Central memory CD8-positive, alpha-beta T cell (primary cell): ENCODE results near the gene ONECUT1.
"Not testable (repeated sequence)": the region's sequence is repeated elsewhere in the genome, so short reads cannot be mapped to it uniquely, and the experiment has no call there.

ENCODE experiments used
- ATAC-seq: fragments of 150-1000 bp; cut with Tn5 transposase; replicated peaks from 2 replicates; pipeline ENCODE4 v1.10.0; 2022; ENCODE audit warnings: mild to moderate bottlenecking, moderate FRiP score, moderate number of reproducible peaks; ENCODE audit not compliant: poor library complexity, severe bottlenecking; ENCODE audit errors: extremely low read depth
- DNase-seq, 2 donors: peaks; one replicate each; pipeline ENCODE4 v3.0.0; 2021; ENCODE audit warnings: low spot score in 2 of 2
- H3K27ac Mint-ChIP-seq: one replicate; pipeline ENCODE4 v1.8.0; 2022; ENCODE audit warnings: low read depth, mild to moderate bottlenecking, moderate library complexity, mixed read lengths
- H3K27me3 Mint-ChIP-seq: one replicate; pipeline ENCODE4 v1.8.0; 2022; ENCODE audit warnings: mixed read lengths
- H3K36me3 Mint-ChIP-seq: one replicate; pipeline ENCODE4 v1.8.0; 2022; ENCODE audit warnings: mild to moderate bottlenecking, moderate library complexity, mixed read lengths; ENCODE audit not compliant: insufficient read depth
- H3K4me1 Mint-ChIP-seq: one replicate; pipeline ENCODE4 v1.8.0; 2022; ENCODE audit warnings: mixed read lengths
- H3K4me3 Mint-ChIP-seq: one replicate; pipeline ENCODE4 v1.8.0; 2022; ENCODE audit warnings: mild to moderate bottlenecking, moderate library complexity, mixed read lengths
- H3K9me3 Mint-ChIP-seq: one replicate; pipeline ENCODE4 v1.8.0; 2022; ENCODE audit warnings: mixed read lengths

ONECUT1 gene

GRCh38 chr15:52790169-52790708 lies at the start of gene ONECUT1:
ONECUT1 (minus strand) TSS chr15:52790336; CDS start chr15:52789884, 452 bp downstream.
- Mint-ChIP-seq H3K4me1 (peaks cover 17% of the 10 kb centered on the region), H3K9me3 (no peaks in the 10 kb centered on the region), H3K27me3 (peaks cover 92% of the 10 kb centered on the region), H3K4me3 (peak within 1 kb of the TSS; percentile 71), H3K36me3 (peaks cover 9% of the 10 kb centered on the region), H3K27ac (peak within 1 kb of the TSS; percentile 53)
- no peak for ATAC-seq
- DNase-seq = no peak

DNA sequence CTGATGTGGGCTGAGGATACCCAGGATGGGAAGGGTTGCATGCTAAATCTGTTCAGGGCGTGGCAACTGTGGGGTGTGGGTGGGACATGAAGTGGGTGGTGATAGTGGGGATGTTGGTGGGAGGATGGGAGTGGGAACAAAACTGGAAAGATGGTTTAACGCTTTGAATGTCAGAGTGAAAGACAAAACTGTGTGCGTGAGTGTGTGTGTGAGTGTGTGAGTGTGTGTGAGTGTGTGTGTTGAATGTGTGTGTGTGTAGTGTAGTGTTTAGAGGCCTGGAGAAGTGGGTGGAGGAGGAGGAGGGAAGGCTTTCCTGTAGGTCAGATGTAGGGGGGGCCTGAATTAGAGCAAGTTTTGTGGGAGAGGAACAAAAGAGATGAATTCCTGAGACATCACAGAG lies 44.2 kb upstream of the ONECUT1 start:
- Mint-ChIP-seq H3K27me3 (peaks cover 20% of the 10 kb centered on the region), H3K9me3 (peaks cover 5% of the 10 kb centered on the region), H3K36me3 (peaks cover 1% of the 10 kb centered on the region), H3K4me3 (no peak overlapping the region), H3K27ac (no peak overlapping the region), H3K4me1 (no peaks in the 10 kb centered on the region)
- ATAC-seq = no peak
- DNase-seq = no peak

GRCh38 chr15:52824169-52824942 lies 34.2 kb upstream of the ONECUT1 start:
- not testable (repeated sequence) for ATAC-seq, H3K4me3 Mint-ChIP-seq, H3K36me3 Mint-ChIP-seq, H3K27ac Mint-ChIP-seq, H3K4me1 Mint-ChIP-seq, DNase-seq, H3K9me3 Mint-ChIP-seq
- peaks cover 81% of the 10 kb centered on the region for H3K27me3 Mint-ChIP-seq

- Mint-ChIP-seq H3K27ac (no peak overlapping the region), H3K36me3 (no peaks in the 10 kb centered on the region), H3K4me1 (no peaks in the 10 kb centered on the region), H3K9me3 (peaks cover 2% of the 10 kb centered on the region), H3K4me3 (no peak overlapping the region), H3K27me3 (peaks cover 94% of the 10 kb centered on the region)
- ATAC-seq (no peak), DNase-seq (no peak)
Measured at GRCh38 chr15:52822475-52822874, 32.3 kb upstream of the ONECUT1 start.

GRCh38 chr15:52819253-52819652 lies 29.1 kb upstream of the ONECUT1 start:
- H3K36me3 Mint-ChIP-seq = no peaks in the 10 kb centered on the region

DNA sequence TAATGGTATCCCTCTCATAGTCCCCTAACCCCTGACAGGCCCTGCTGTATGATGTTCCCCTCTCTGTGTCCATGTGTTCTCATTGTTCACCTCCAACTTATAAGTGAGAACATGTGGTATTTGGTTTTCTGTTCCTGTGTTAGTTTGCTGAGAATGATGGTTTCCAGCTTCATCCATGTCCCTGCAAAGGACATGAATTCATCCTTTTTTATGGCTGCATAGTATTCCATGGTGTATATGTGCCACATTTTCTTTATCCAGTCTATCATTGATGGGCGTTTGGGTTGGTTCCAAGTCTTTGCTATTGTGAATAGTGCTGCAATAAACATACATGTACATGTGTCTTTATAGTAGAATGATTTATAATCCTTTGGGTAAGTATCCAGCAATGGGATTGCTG lies 25.8 kb upstream of the ONECUT1 start:
- not testable (repeated sequence) for H3K27ac Mint-ChIP-seq, DNase-seq, ATAC-seq, H3K4me1 Mint-ChIP-seq, H3K4me3 Mint-ChIP-seq, H3K36me3 Mint-ChIP-seq, H3K9me3 Mint-ChIP-seq
- peaks cover 55% of the 10 kb centered on the region for H3K27me3 Mint-ChIP-seq

More at GRCh38 chr15:52819253-52819652, 29.1 kb upstream of the ONECUT1 start:
- no peaks in the 10 kb centered on the region for H3K4me1 Mint-ChIP-seq
- peaks cover 79% of the 10 kb centered on the region for H3K27me3 Mint-ChIP-seq
- no peak for DNase-seq
- peaks cover 4% of the 10 kb centered on the region for H3K9me3 Mint-ChIP-seq
- no peak overlapping the region for H3K27ac Mint-ChIP-seq
- no peak overlapping the region for H3K4me3 Mint-ChIP-seq
- no peak for ATAC-seq

GRCh38 chr15:52808996-52809395 lies 18.9 kb upstream of the ONECUT1 start:
- no peak overlapping the region for H3K4me3 Mint-ChIP-seq
- no peak for ATAC-seq
- peaks cover 8% of the 10 kb centered on the region for H3K4me1 Mint-ChIP-seq
- H3K27me3 Mint-ChIP-seq = peaks cover 58% of the 10 kb centered on the region
- no peak for DNase-seq
- no peaks in the 10 kb centered on the region for H3K9me3 Mint-ChIP-seq
- no peak overlapping the region for H3K27ac Mint-ChIP-seq
- H3K36me3 Mint-ChIP-seq = peaks cover 1% of the 10 kb centered on the region

GRCh38 chr15:52808441-52808840 lies 18.3 kb upstream of the ONECUT1 start:
- no peaks in the 10 kb centered on the region for H3K9me3 Mint-ChIP-seq
- H3K4me1 Mint-ChIP-seq = peaks cover 11% of the 10 kb centered on the region
- H3K36me3 Mint-ChIP-seq = peaks cover 1% of the 10 kb centered on the region
- peaks cover 64% of the 10 kb centered on the region for H3K27me3 Mint-ChIP-seq
- ATAC-seq = no peak
- no peak for DNase-seq
- H3K4me3 Mint-ChIP-seq = no peak overlapping the region
- no peak overlapping the region for H3K27ac Mint-ChIP-seq

DNA sequence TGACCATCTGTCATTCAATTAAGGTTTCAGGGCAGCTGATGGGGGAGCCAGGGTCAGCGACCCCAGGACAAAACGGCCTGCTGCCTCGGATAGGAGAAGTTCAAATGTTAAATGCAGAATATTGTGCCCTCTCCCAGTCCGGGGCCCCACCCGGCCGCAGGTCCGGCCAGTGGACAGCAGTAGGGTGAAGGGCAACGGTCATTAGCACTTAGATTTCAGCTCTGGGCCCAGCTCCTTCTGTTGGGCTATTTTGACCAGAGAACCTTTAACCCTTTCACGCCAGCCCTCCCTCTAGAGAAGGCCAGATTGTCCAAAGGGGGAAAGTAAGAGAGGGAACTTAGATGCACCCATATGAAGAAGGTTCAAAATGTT lies 16.1 kb upstream of the ONECUT1 start:
- DNase-seq (no peak), ATAC-seq (no peak)
- H3K4me3 Mint-ChIP-seq = peak overlapping the region; percentile 10
- H3K27ac Mint-ChIP-seq = no peak overlapping the region
- H3K27me3 Mint-ChIP-seq = peaks cover 85% of the 10 kb centered on the region
- H3K4me1 Mint-ChIP-seq = peaks cover 13% of the 10 kb centered on the region
- no peaks in the 10 kb centered on the region for H3K9me3 Mint-ChIP-seq
- H3K36me3 Mint-ChIP-seq = peaks cover 3% of the 10 kb centered on the region

GRCh38 chr15:52805351-52806283 lies 15.5 kb upstream of the ONECUT1 start:
- Mint-ChIP-seq H3K9me3 (no peaks in the 10 kb centered on the region), H3K27me3 (peaks cover 85% of the 10 kb centered on the region), H3K27ac (no peak overlapping the region), H3K36me3 (peaks cover 7% of the 10 kb centered on the region), H3K4me1 (peaks cover 18% of the 10 kb centered on the region), H3K4me3 (peak overlapping the region; percentile 75)
- DNase-seq (peak in 1 of 2 donors; percentile 8), ATAC-seq (peak; percentile 40)

DNA sequence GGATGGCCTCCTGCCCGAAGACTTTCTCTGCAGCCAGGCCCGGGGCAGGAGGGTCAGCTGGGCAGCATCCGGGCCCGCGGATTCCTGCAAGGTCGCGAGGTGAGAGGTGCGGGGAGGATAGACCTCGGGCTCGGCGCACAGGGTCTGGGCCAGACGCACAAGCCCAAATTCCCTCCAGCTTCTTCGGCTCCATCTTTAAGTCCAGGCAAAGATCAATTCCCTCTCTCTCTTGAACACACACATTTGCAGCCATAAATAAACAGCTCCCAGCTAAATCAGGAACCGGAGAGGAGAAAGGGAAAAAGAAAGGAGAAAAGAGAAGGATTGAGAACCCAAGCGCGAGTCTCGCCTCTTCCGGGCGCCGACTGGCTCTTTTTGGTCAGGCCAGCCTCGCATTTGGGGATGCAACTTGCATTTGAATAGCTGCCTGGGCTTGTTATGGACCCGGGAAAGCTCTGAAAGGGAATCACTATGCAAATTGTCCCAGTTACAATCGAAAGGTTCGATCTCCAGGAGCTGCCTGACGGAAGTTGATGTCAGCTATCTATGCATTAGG lies 14.5 kb upstream of the ONECUT1 start:
- Mint-ChIP-seq H3K27ac (no peak overlapping the region), H3K36me3 (peaks cover 7% of the 10 kb centered on the region), H3K27me3 (peaks cover 85% of the 10 kb centered on the region), H3K4me3 (peak overlapping the region; percentile 75), H3K9me3 (no peaks in the 10 kb centered on the region), H3K4me1 (peaks cover 18% of the 10 kb centered on the region)
- ATAC-seq (no peak), DNase-seq (peak in 1 of 2 donors; percentile 8)
